SU-DHL-6 (cell line): ENCODE measurements around the gene DNAI7.

ENCODE experiments used
- H2AFZ ChIP-seq: fragments of 200-600 bp; sonication (generic); 2 replicates; pipeline ENCODE4 v1.6.1; 2014; ENCODE audit warnings: low read depth, mild to moderate bottlenecking, moderate library complexity, mixed read lengths, antibody characterized with exemption, low read length; ENCODE audit not compliant: severe bottlenecking
- H3F3A ChIP-seq: fragments of 200-600 bp; shearing (Covaris generic); 2 replicates; pipeline ENCODE4 v1.6.0; 2016; ENCODE audit warnings: antibody characterized with exemption, mild to moderate bottlenecking; ENCODE audit not compliant: insufficient read depth
- H3K27ac ChIP-seq: fragments of 200-600 bp; sonication (generic); 2 replicates; pipeline ENCODE4 v1.5.1; 2016; ENCODE audit warnings: low read depth, mild to moderate bottlenecking, low read length, moderate library complexity, mixed read lengths
- H3K27me3 ChIP-seq: fragments of 200-600 bp; sonication (generic), shearing (Covaris generic); 2 replicates; pipeline ENCODE4 v1.6.0; 2014; ENCODE audit warnings: mild to moderate bottlenecking, low read length
- H3K36me3 ChIP-seq: fragments of 200-600 bp; sonication (generic); 2 replicates; pipeline ENCODE4 v1.6.1; 2014; ENCODE audit warnings: mild to moderate bottlenecking, low read length, mixed read lengths
- H3K4me2 ChIP-seq: fragments of 300-600, 200-600 bp; shearing (Covaris generic), sonication (generic); 2 replicates; pipeline ENCODE4 v1.6.0; 2014; ENCODE audit warnings: low read length, low read depth, mild to moderate bottlenecking; ENCODE audit not compliant: poor library complexity, severe bottlenecking
- H3K4me3 ChIP-seq: fragments of 200-600 bp; sonication (generic); 2 replicates; pipeline ENCODE4 v1.5.1; 2014; ENCODE audit warnings: antibody characterized with exemption, low read length, mild to moderate bottlenecking, mixed read lengths; ENCODE audit not compliant: insufficient read depth, poor library complexity, severe bottlenecking
- H3K79me2 ChIP-seq: fragments of 200-600 bp; sonication (generic); 2 replicates; pipeline ENCODE4 v1.6.1; 2014; ENCODE audit warnings: mild to moderate bottlenecking, low read length, moderate library complexity; ENCODE audit not compliant: insufficient read depth
- H3K9ac ChIP-seq: fragments of 200-600 bp; sonication (generic); 2 replicates; pipeline ENCODE4 v1.7.0; 2014; ENCODE audit warnings: mild to moderate bottlenecking, low read length
- H3K9me2 ChIP-seq: fragments of 200-600 bp; sonication (generic); replicated peaks from 2 replicates; pipeline ENCODE4 v1.6.1; 2014; ENCODE audit warnings: low read length; ENCODE audit not compliant: insufficient read depth
- H3K9me3 ChIP-seq: fragments of 200-600 bp; sonication (generic); 2 replicates; pipeline ENCODE4 v1.6.1; 2014; ENCODE audit warnings: low read length, mixed read lengths; ENCODE audit not compliant: insufficient read depth
- H4K20me1 ChIP-seq: fragments of 200-600 bp; sonication (generic); 2 replicates; pipeline ENCODE4 v1.6.1; 2014; ENCODE audit warnings: low read depth, mild to moderate bottlenecking, antibody characterized with exemption, low read length, moderate library complexity, mixed read lengths
- CTCF ChIP-seq: fragments of 200-600 bp; sonication (generic); IDR thresholded peaks from one replicate; pipeline ENCODE4 v1.5.1; 2017; ENCODE audit warnings: antibody characterized with exemption, mild to moderate bottlenecking, low read length, moderate library complexity; ENCODE audit not compliant: insufficient read depth, poor library complexity, severe bottlenecking
- EZH2phosphoT487 ChIP-seq: fragments of 200-600 bp; sonication (generic), shearing (Covaris generic); conservative IDR thresholded peaks from 2 replicates; pipeline ENCODE4 v1.6.1; 2018; ENCODE audit warnings: mild to moderate bottlenecking, antibody characterized with exemption, low read length, moderate library complexity, mixed read lengths

Gene DNAI7

GRCh38 chr12:25069224-25069623 is 125.7 kb downstream of the DNAI7 start:
- H3K36me3 ChIP-seq: peaks cover 90% of the 10 kb centered on the region
- TF ChIP-seq EZH2phosphoT487 (no peak), CTCF (no peak)
- no peak overlapping the region for H2AFZ ChIP-seq
- peak overlapping the region; percentile 19; the same call in 1 of the 2 replicates for H3K27ac ChIP-seq
- no peaks in the 10 kb centered on the region for H3K9me3 ChIP-seq
- no peak overlapping the region for H3K4me3 ChIP-seq
- H3K27me3 ChIP-seq: no peaks in the 10 kb centered on the region
- H3K9me2 ChIP-seq: no peaks in the 10 kb centered on the region
- peaks cover 96% of the 10 kb centered on the region for H3K79me2 ChIP-seq
- no peak overlapping the region for H3K9ac ChIP-seq
- peaks cover 91% of the 10 kb centered on the region for H3F3A ChIP-seq
- no peak overlapping the region for H3K4me2 ChIP-seq
- H4K20me1 ChIP-seq: peaks cover 75% of the 10 kb centered on the region

- Histone ChIP-seq H3F3A (peaks cover 88% of the 10 kb centered on the region), H3K4me2 (no peak overlapping the region), H3K9me3 (no peaks in the 10 kb centered on the region), H4K20me1 (peaks cover 77% of the 10 kb centered on the region), H3K27me3 (no peaks in the 10 kb centered on the region), H3K9me2 (no peaks in the 10 kb centered on the region), H2AFZ (no peak overlapping the region), H3K27ac (no peak overlapping the region; the same call in 1 of the 2 replicates), H3K4me3 (no peak overlapping the region), H3K79me2 (peaks cover 98% of the 10 kb centered on the region), H3K9ac (no peak overlapping the region), H3K36me3 (peaks cover 89% of the 10 kb centered on the region)
- TF ChIP-seq CTCF (no peak), EZH2phosphoT487 (no peak)
Measured at GRCh38 chr12:25065035-25065434, 129.9 kb downstream of the DNAI7 start.

- Histone ChIP-seq H3K9ac (no peak overlapping the region), H3K27me3 (no peaks in the 10 kb centered on the region), H3K9me3 (no peaks in the 10 kb centered on the region), H3K79me2 (peaks cover 98% of the 10 kb centered on the region), H3K4me3 (no peak overlapping the region), H4K20me1 (peaks cover 74% of the 10 kb centered on the region), H3K4me2 (peak overlapping the region; percentile 7), H3K36me3 (peaks cover 84% of the 10 kb centered on the region), H3K27ac (peak overlapping the region; percentile 39; the same call in 1 of the 2 replicates), H3K9me2 (no peaks in the 10 kb centered on the region), H3F3A (peaks cover 86% of the 10 kb centered on the region), H2AFZ (no peak overlapping the region)
- TF ChIP-seq EZH2phosphoT487: no peak
- no peak for TF ChIP-seq CTCF
Measured at GRCh38 chr12:25063873-25064628, 130.9 kb downstream of the DNAI7 start.
